H1 (cell line): ENCODE data around the gene ADA. TPM values are rescaled to one million over a fixed set of nuclear protein-coding genes. Genes with fewer than 3 reads are reported as not detected.

Experiments
- CTCF ChIP-seq, 3 experiments: IDR thresholded peaks; 1 replicate in 2 of 3; 2 replicates in 1 of 3; pipeline versions ENCODE4 v1.5.1 to v1.6.1; 2011; ENCODE audit warnings: low read length in 3 of 3, mild to moderate bottlenecking in 3 of 3, inconsistent platforms in 2 of 3, low read depth in 1 of 3, moderate library complexity in 1 of 3; ENCODE audit not compliant: insufficient read depth in 1 of 3; ENCODE audit errors: control extremely low read depth in 1 of 3
- NANOG ChIP-seq: IDR thresholded peaks from 2 replicates; pipeline ENCODE4 v1.6.1; 2011; ENCODE audit warnings: low read length, low read depth, mild to moderate bottlenecking, inconsistent platforms; ENCODE audit not compliant: insufficient read depth, poor library complexity, severe bottlenecking
- RAD21 ChIP-seq, 2 experiments: IDR thresholded peaks in 1 of 2; conservative IDR thresholded peaks in 1 of 2; 2 replicates each; pipeline ENCODE4 v1.6.1; 2011; ENCODE audit warnings: low read depth in 2 of 2, low read length in 2 of 2, improper control_type of control experiment in 1 of 2, inconsistent platforms in 1 of 2, mild to moderate bottlenecking in 1 of 2, moderate library complexity in 1 of 2
- polyA plus RNA-seq, 7 experiments: library from polyadenylated mRNA; depleted of rRNA in 3 of 7; stranded (reverse) in 5 of 7; unstranded in 2 of 7; fragments of >200 nt in 5 of 7; fragments of 200-250 nt in 2 of 7; gene quantifications; 1 replicate in 5 of 7; 2 replicates in 1 of 7; 4 replicates in 1 of 7; pipeline versions ENCODE4 v1.2.1 to v1.2.3, GENCODE V29; 2011 to 2013; ENCODE audit warnings: missing spikeins in 2 of 7, mixed read lengths in 2 of 7
- total RNA-seq: library from RNA; stranded (reverse); fragmentation: NEBNext Ultra II Directional; extraction: Animal tissue kit (Norgen Biotek cat#: 25700); gene quantifications from 2 replicates; pipeline ENCODE4 v1.2.1, GENCODE V29; 2021

Gene ADA
- total and polyA plus RNA-seq, 2 of the 8 experiments (the other 6 are each of a cell fraction or from before 2014, with no cell fraction given): 19.9 to 32.8 TPM

- TF ChIP-seq CTCF (IDR thresholded peaks at IDR 0.05; ENCODE audit: control extremely low read depth in 1 of 3, insufficient read depth in 1 of 3, low read depth in 1 of 3, low read length in 3 of 3) (peak; percentile 17 to 46 (median 22); a peak in 3 of 4 replicates), RAD21 (IDR thresholded peaks at IDR 0.05 in 1 of 2, conservative IDR thresholded peaks at IDR 0.05 in 1 of 2; ENCODE audit: low read depth in 2 of 2, low read length in 2 of 2) (peak in 1 of 2 experiments; percentile 37; a peak in 1 of 4 replicates), NANOG (no peak)
Measured at GRCh38 chr20:44642203-44643153, 9.0 kb downstream of the ADA start (continued).
